HT1080 (cell line): Measurements from ENCODE around the gene NOTCH1. TPM values are rescaled to one million over a fixed set of nuclear protein-coding genes. Genes with fewer than 3 reads are reported as not detected.

Experiments
- DNase-seq: peaks from one replicate; pipeline ENCODE4 v3.0.0-alpha.2; 2015; ENCODE audit warnings: low read depth
- small RNA-seq: library from RNA; depleted of rRNA; stranded (forward); fragments of <200 nt; gene quantifications from one replicate; pipeline ENCODE3, GENCODE V24; 2014
- total RNA-seq: library from RNA; depleted of rRNA; stranded (reverse); fragments of >200 nt; shearing (Covaris generic); gene quantifications from 2 replicates; pipeline ENCODE4 v1.2.3, GENCODE V29; 2014; rRNA removed

NOTCH1 gene
- total RNA-seq, 1 experiment from 2014 or later: 11.4 TPM

DNA sequence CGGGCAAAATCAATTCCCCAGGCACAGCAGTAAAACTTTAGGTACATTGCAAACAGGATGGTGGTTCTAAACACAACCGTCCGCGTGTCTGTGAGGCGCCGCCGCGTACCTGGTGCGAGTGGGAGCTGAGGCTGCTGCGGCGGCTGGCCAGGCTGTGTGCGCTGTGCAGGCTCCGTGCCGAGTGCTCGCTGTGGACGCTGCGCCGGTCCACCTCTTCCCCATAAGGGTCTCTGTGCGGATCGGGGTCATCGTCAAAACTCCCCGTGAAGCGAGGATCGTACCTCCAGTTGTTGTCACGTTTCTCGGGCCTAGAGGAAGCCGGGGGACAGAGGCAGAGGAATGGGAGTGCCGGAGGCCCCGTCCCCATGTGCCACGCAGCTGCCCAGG lies 79.7 kb downstream of the NOTCH1 start:
- DNase-seq: no peak

DNA sequence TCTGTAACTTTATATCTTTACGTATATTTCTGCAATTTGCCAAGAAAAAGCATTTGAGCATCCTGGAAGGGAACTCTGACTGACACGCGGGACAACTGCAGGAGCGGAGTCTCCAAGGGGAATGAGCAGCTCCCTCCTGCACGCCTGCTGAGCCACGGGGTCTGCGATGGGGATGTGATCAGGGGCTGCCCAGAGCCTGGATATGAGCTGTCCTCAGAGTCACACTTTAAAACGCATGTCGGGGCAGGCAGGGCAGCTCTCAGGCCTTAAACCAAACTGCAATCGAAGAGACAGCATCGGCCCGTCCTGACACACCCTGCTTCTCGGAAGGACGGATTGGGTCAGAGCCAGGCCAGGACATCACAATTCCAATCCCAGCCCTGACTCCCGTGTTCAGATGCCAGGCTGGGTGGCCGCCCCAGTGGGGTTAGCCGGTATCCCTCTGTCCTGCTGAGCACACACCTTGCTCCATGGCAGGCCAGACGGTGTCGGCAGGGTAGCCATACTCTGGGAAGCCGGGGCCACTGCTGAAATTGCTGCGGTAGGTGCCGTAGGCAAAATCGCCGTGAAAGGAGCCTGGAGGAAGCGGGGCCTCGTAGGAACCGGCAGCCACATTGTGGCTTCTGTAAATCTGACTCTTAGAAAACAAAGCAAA lies 80.2 kb downstream of the NOTCH1 start:
- no peak for DNase-seq

DNA sequence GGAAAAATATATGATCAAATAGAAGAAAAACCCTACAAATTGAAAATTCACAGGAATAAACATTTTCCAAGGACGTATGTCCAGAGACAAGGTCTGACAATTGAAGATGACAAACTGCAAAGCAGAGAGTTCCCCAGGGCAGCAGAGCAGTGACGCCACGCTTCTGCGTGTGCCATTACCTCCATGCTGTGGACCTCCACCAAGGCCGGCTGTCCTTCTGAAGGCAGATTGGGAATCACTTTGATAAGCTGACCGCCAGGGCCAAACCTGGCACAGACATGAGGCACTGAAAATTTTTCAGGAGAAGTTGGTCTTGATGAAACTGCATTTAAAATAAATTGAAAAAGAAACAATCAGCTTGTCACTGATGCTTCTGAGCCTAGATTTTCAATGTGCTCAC lies 81.6 kb downstream of the NOTCH1 start:
- DNase-seq: no peak

DNA sequence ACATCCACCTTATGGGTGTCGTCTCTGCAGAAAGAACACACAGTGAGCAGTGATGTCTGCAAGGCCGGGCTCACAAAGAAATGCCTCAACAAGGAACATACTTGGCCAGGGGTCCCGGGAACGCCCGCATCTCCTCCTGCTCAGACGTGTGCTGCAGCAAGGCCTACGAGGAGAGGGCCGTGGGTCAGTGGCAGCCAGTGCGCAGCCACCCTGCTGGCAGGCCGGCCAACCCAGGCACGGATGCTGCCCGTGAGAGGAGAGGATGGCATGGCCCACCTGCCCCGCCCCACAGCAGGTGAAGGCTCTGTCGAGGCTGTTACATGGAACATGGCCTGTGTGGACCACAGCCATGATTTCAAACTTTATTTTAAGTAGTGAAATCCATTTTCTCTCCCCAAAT lies 82.3 kb downstream of the NOTCH1 start:
- DNase-seq: no peak

DNA sequence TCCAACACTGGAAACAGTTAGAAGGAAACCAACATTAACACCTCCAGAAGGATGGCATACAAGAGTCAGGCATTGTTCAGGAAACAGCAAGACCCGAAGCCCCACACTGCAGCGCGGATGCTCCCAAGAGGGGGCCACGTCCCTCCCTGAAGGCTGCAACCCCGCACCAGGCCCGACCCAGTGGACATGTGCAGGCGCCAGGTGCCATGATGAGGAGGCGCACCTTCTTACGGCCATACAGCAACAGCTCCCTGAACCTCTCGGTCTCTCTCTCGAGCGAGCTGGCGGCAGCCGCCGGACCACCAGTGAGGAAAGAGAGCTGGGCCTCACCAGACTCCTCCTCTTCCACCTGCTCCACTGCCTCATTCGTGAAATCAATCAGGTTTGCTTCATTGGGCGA lies 83.2 kb downstream of the NOTCH1 start:
- DNase-seq: no peak

DNA sequence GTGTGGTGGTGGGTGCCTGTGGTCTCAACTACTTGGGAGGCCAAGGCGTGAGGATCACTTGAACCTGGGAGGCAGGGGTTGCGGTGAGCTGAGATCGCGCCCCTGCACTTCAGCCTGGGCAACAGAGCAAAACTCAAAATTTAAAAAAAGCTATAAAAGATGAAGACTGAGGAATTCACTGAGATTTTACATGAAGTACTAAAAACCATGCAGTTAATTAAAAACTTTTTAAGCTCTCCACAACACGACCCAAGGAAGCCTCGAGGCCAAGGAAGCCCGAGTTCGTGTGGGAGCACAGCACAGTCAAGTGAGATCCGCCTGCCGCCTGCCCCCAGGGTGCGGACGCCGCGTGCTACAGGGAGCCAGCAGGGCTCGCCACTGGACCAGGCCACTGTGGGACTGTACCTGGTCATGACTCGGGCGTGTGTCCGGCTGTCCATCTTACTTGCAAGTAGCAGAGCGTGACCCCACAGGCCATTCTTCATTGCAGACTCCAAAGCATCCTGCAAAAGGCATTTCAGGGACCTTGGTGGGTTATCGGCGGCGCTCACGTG lies 85.0 kb downstream of the NOTCH1 start:
- DNase-seq: no peak

DNA sequence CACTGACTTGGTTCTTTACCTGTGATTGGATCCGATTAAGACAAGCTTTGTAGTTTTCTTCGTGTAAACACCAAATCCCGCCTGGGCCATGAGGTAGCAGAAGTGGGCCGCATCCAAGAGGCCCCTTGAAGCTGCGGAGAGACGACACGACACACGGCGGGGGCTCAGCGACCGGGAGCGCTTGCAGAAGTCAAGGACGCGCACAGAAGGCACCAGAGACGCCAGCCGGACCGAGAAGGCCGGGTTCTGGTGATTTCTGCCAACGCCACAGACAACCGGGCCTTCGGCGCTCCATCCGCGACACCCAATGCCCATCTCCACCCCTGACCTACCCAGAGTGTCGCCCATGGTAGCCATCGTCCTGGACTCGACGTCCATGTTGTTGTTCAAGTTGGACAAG lies 86.4 kb downstream of the NOTCH1 start:
- DNase-seq: no peak

DNA sequence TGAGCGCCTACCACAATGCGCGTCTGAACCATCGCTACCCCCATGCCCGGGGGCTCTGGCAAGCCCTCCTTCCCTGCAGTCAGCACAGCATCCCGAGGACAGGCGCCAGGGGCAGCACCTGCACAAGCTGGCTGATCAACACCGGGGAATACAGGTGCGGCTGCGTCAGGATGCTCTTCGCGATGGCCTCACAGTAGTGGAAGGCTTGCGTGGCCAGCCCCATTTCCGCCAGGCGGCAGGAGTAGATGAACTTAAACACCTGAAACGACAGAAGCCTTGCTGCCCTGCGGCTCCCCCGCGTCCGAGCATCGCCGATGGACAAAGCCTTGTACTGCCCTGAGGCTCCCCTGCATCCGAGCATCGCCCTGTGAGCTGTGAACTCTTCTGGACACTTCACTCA lies 88.5 kb downstream of the NOTCH1 start:
- DNase-seq: no peak

DNA sequence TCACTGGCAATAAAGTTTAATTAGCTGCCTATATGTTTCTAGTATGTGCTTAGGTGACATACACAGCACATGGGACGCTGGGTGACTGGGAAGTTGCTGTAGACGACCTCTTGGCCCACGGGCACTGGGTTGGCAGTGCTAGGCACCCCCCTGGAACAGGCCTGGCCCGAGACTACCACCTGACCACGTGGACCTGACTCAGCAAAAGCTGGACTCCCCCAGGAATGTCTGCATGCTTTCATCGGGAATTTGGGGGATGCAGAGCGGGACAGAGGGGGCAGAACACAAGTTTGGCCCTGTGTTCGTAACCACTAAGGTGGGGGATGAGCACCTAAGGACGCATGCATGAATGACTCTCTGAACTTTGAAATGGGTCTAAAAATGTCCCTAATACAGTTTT lies 89.6 kb downstream of the NOTCH1 start:
- no peak for DNase-seq

DNA sequence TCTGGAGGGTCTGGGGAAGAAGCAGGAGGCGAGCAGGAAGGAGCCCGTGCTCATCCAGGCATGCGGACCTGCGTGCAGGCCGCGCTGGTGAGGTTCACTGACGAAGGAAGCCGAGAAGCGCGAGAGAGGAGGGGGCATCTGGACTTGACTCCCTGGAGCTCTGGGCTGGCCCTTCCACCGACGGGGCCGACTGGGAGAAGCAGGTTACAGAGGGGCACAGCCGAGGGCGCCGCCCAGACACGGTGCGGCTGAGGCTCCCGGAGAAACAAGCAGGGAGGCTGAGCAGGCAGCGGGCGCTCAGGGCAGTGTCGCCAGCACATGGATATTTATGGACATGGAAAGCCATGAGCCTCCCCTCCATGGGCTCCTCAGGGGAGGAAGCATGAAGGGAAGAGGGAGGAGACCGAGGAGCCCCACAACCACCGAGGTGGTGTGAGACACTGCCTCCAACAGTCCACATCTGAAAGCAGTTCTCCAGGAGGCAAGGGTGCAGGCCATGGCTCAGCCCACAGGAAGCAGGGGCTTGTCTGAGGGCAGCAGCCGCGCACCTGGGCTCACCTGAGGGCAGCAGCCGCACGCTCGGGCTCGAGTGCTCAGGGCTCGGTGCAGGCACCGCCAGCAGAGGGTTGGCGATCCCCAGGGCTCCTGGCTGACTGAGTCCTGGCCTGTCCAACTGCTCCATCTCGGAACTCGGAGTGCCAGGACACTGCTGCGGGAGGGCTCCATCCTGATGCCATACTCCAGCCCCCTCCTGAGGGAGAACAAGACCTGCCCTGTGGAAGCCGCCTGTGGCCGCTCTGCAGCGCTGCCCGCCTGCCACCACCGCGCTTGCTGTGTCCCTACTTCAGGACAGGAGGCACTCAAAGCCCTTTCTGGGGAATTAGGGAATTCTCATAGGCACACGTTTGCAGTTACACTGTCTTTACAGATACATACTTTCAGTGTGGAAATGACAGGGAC lies 90.5 kb downstream of the NOTCH1 start:
- DNase-seq: no peak

DNA sequence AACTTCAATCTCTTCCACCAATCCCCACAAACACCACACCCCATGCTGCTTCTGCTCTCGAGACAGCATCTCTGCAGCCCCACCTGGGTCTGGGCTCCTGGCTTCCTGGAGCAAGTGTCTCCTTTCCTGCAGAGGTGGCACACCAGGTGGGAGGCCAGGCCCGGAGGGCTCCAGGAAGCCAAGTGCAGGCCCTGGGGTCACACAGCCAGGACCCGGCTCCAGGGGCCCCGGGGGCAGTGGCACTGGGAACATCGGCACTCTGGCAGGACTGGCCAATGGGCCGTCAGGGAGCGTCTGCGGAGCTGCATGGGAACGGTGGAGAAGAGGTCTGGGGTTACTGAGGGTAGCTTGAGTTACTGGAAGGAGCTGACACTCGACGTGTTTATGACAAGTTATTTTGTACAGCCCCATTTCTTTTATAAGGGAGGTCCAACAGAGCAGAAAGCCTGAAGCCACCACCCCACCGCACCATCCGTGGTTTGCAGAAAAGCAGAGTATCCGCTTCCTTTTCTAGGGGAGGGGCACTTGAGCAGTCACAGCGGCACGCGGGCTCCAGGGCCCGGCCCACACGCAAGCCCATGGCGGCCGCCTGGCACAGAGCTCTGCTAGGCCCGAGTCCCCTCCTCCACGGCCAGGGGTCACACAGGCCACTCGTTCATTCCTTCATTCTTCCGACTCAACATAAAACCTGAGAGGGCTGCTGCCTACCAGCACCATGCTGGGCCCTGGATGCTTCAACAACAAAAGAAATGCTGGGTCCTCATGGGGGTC lies 91.6 kb downstream of the NOTCH1 start:
- no peak for DNase-seq

DNA sequence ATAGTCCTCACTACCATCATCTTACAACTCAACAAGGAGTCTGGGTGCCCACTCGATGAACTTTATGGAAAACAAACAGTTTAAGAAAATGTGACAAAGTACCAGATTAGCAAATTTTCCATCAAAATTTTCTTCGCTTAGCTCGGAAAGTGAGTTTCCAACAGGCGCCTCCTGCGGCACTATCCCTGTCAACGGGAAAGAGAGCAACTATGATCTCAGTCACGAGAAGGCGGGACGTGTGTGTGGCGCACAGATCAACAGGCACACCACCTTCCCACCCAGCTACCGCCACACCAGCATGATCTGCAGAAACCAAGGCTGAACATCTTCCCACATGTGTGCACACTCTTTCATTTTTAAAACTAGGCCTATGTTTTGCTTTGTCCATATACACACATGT lies 92.5 kb downstream of the NOTCH1 start:
- no peak for DNase-seq

DNA sequence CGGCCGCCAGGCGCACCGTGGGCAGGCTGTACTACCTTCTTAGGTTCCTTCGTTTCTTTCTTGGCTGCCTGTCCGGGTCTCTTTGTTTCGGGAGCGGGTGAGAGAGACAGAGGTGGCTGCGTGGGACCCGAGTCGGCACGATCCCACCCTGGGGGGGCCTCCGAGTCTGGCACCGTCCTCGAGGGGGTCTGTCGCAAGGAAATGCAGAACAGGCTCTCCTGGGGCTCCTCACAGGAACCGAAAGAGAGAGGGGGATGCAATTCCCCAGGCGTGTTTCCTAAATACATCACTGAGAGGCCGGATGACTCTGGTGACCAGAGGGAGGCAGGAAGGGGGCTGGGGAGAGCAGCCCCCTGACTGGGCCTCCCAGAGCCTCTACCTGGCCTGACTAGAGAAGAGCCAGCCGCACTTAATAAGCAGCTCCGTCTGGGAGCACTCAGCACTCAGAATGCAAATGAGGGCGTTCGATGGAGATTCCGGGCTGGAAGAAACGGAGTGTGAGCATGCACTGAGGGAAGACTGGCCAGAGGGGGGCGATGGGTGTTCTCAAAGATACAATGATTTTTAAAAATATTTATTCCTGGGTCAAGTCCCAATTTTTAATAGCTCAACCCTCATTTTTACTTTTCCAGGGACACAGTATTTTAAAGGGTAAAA lies 94.5 kb downstream of the NOTCH1 start:
- no peak for DNase-seq

DNA sequence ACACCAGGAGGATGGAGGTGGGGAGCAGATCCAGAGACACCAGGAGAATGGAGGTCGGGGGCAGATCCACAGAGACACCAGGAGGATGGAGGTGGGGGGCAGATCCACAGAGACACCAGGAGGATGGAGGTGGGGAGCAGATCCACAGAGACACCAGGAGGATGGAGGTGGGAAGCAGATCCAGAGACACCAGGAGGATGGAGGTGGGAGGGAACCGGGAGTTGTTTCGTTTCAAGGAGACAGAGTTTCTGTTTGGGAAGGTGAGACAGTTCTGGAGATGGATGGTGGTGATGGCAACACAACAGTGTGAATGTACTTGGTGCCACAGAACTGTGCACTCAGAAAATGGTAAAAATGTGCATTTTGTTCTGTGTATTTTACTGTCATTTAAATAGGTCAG lies 97.2 kb downstream of the NOTCH1 start:
- DNase-seq: no peak

DNA sequence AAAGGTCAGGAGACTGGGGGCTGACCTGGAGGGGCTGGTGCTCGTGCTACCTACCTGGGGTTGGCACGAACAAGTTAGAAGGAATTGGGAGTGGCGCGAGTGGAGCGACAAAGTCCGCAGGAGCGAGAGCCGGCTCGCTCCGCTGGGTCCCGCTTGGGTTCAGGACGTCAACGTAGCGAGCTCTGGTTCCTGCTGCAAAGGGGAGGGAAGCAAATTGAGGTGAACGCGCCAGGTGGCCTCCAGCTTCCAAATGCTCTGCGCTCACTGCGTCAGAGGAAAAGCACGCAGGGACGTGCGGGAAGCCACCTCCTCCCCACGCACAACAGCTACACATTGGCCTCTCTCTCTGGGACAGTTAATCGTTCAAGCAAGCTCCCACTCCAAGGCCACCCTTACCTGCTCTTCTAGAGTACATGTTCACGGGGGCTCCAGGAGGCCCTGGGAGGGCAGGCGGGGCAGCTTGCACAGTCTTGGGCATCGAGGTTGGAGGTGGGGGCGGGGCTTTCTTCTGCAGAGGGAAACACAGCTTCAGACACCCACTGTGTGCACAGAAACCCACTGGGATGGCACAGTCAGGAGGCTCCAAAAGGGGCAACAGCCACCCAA lies 98.6 kb downstream of the NOTCH1 start:
- DNase-seq: no peak

DNA sequence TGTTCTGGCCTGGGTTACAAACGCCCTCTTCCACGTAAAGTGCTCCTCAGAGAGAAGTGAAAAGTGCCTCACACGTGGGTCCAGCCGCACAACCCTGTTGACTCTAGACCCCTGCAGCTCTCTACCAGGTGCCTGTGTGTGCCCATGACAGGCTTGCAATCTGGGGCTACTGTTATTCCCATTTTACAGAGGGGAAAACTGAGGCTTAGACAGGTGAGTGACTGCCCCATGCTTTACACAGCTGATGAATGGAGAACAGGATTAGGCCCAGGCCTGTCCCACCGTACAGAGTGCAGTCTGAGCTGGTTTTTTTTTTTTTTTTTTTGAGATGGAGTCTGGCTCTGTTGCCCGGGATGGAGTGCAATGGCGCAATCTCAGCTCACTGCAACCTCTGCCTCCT lies 100.0 kb downstream of the NOTCH1 start:
- no peak for DNase-seq

Small RNA genes lying within 50 kb of the gene (small RNA-seq; reads per million reads assigned to genes)
- not detected for gene MIR4673
- not detected for gene MIR4674

Other genes with a start within 250 kb of the NOTCH1 start
- gene CCDC187, start 242.0 kb downstream of the NOTCH1 start, total RNA-seq: under 0.01 and 0.02 TPM in 2 replicates
- gene GPSM1, start 218.5 kb downstream of the NOTCH1 start, total RNA-seq: 19.0 and 23.1 TPM in 2 replicates
- 36.6 and 44.0 TPM in 2 replicates for gene DNLZ, start 182.3 kb downstream of the NOTCH1 start, total RNA-seq
- gene CARD9, start 172.4 kb downstream of the NOTCH1 start, total RNA-seq: 0.43 and 0.66 TPM in 2 replicates
- gene SNAPC4, start 145.9 kb downstream of the NOTCH1 start, total RNA-seq: 13.5 and 15.3 TPM in 2 replicates
- 114 and 125 TPM in 2 replicates for gene ENTR1, start 135.4 kb downstream of the NOTCH1 start, total RNA-seq
- gene PMPCA, start 135.4 kb downstream of the NOTCH1 start, total RNA-seq: 88.6 and 104 TPM in 2 replicates
- gene INPP5E, start 106.2 kb downstream of the NOTCH1 start, total RNA-seq: 12.1 and 16.6 TPM in 2 replicates
- gene SEC16A, start 63.0 kb downstream of the NOTCH1 start, total RNA-seq: 18.1 and 22.7 TPM in 2 replicates
- gene EGFL7, start 116.9 kb upstream of the NOTCH1 start, total RNA-seq: 31.8 and 34.6 TPM in 2 replicates
- 56.0 and 73.5 TPM in 2 replicates for gene AGPAT2, start 141.4 kb upstream of the NOTCH1 start, total RNA-seq
- gene DIPK1B, start 166.5 kb upstream of the NOTCH1 start, total RNA-seq: 2.4 and 4.5 TPM in 2 replicates
- not detected in 2 replicates for gene LCN10, start 196.9 kb upstream of the NOTCH1 start, total RNA-seq
- gene LCN6, start 202.5 kb upstream of the NOTCH1 start, total RNA-seq: not detected in 2 replicates
- gene LCN8, start 212.2 kb upstream of the NOTCH1 start, total RNA-seq: not detected in 2 replicates
- not detected in 2 replicates for gene LCN15, start 218.5 kb upstream of the NOTCH1 start, total RNA-seq
- gene TMEM141, start 245.3 kb upstream of the NOTCH1 start, total RNA-seq: 52.5 and 71.5 TPM in 2 replicates